SK-N-MC (cell line): Measurements from ENCODE around the gene RAB41.
"Not testable (repeated sequence)": the region's sequence is repeated elsewhere in the genome, so short reads cannot be mapped to it uniquely, and the experiment has no call there.

ENCODE experiments used
- DNase-seq: peaks from one replicate; pipeline ENCODE4 v3.0.0-alpha.2; 2011; ENCODE audit warnings: low read depth, low spot score
- H3K27ac ChIP-seq: fragments of 200-600 bp; sonication (generic); 2 replicates; pipeline ENCODE4 v1.5.1; 2016; ENCODE audit warnings: mixed run types
- H3K36me3 ChIP-seq: fragments of 200-600 bp; sonication (generic); 2 replicates; pipeline ENCODE4 v1.6.1; 2017; ENCODE audit warnings: antibody characterized with exemption, low read length, mixed read lengths; ENCODE audit not compliant: insufficient read depth
- H3K4me3 ChIP-seq: fragments of 200-600 bp; sonication (generic); 2 replicates; pipeline ENCODE4 v1.5.1; 2016
- H3K9ac ChIP-seq: fragments of 200-600 bp; sonication (generic); 2 replicates; pipeline ENCODE4 v1.8.0; 2017; ENCODE audit warnings: mixed run types, mixed read lengths; ENCODE audit not compliant: insufficient read length
- H3K9me3 ChIP-seq: fragments of 200-600 bp; sonication (generic); 2 replicates; pipeline ENCODE4 v1.6.1; 2017; ENCODE audit warnings: low read depth, mild to moderate bottlenecking, antibody characterized with exemption, low read length, moderate library complexity, mixed read lengths
- EZH2 ChIP-seq: fragments of 200-600 bp; sonication (generic); IDR thresholded peaks from one replicate; pipeline ENCODE4 v1.6.1; 2017; ENCODE audit warnings: antibody characterized with exemption
- FOXP2 ChIP-seq: optimal IDR thresholded peaks from 2 replicates; pipeline ENCODE3; 2011; ENCODE audit warnings: mild to moderate bottlenecking, moderate library complexity; ENCODE audit not compliant: insufficient read depth; ENCODE audit errors: extremely low read length, control extremely low read depth
- POLR2AphosphoS5 ChIP-seq: IDR thresholded peaks from 2 replicates; pipeline ENCODE4 v1.6.1; 2012; ENCODE audit warnings: mild to moderate bottlenecking, low read depth, low read length, borderline replicate concordance

Gene RAB41

GRCh38 chrX:70254063-70254400, 27.9 kb upstream of the RAB41 start:
- H3K9me3 ChIP-seq = no peaks in the 10 kb centered on the region
- no peaks in the 10 kb centered on the region for H3K36me3 ChIP-seq
- TF ChIP-seq POLR2AphosphoS5 (no peak), FOXP2 (no peak), EZH2 (no peak)
- H3K9ac ChIP-seq = no peak overlapping the region
- H3K27ac ChIP-seq = no peak overlapping the region
- DNase-seq = no peak
- H3K4me3 ChIP-seq = no peak overlapping the region

GRCh38 chrX:70254909-70255308, 27.1 kb upstream of the RAB41 start:
- H3K4me3 ChIP-seq = no peak overlapping the region
- DNase-seq = no peak
- TF ChIP-seq FOXP2 (no peak), POLR2AphosphoS5 (no peak), EZH2 (no peak)
- H3K9me3 ChIP-seq = no peaks in the 10 kb centered on the region
- no peak overlapping the region for H3K9ac ChIP-seq
- no peaks in the 10 kb centered on the region for H3K36me3 ChIP-seq
- no peak overlapping the region for H3K27ac ChIP-seq

GRCh38 chrX:70255452-70255851, 26.5 kb upstream of the RAB41 start:
- Histone ChIP-seq H3K9ac (no peak overlapping the region), H3K27ac (no peak overlapping the region), H3K36me3 (no peaks in the 10 kb centered on the region), H3K9me3 (no peaks in the 10 kb centered on the region), H3K4me3 (no peak overlapping the region)
- TF ChIP-seq FOXP2 = no peak
- TF ChIP-seq EZH2 = no peak
- no peak for TF ChIP-seq POLR2AphosphoS5
- DNase-seq = no peak

GRCh38 chrX:70257423-70258288, 24.3 kb upstream of the RAB41 start:
- TF ChIP-seq EZH2 (no peak), FOXP2 (no peak), POLR2AphosphoS5 (no peak)
- no peaks in the 10 kb centered on the region for H3K9me3 ChIP-seq
- no peak overlapping the region for H3K9ac ChIP-seq
- no peaks in the 10 kb centered on the region for H3K36me3 ChIP-seq
- H3K27ac ChIP-seq = no peak overlapping the region
- no peak for DNase-seq
- H3K4me3 ChIP-seq = no peak overlapping the region

- no peaks in the 10 kb centered on the region for H3K9me3 ChIP-seq
- DNase-seq = no peak
Measured at GRCh38 chrX:70260104-70260503, 21.9 kb upstream of the RAB41 start, which contains the start of gene P2RY4. Gene P2RY4 (minus strand): TSS chrX:70260204. CDS start chrX:70259624, 580 bp downstream.

GRCh38 chrX:70262952-70263567, 18.9 kb upstream of the RAB41 start:
- no peak overlapping the region for H3K9ac ChIP-seq
- H3K4me3 ChIP-seq = no peak overlapping the region
- no peak for TF ChIP-seq FOXP2
- no peak for TF ChIP-seq POLR2AphosphoS5
- no peak for TF ChIP-seq EZH2
- no peak for DNase-seq
- no peaks in the 10 kb centered on the region for H3K9me3 ChIP-seq
- no peak overlapping the region for H3K27ac ChIP-seq
- H3K36me3 ChIP-seq = no peaks in the 10 kb centered on the region

More at GRCh38 chrX:70260104-70260503, 21.9 kb upstream of the RAB41 start, which contains the start of gene P2RY4:
- no peak within 1 kb of the TSS for H3K27ac ChIP-seq
- no peaks in the 10 kb centered on the region for H3K36me3 ChIP-seq
- no peak within 1 kb of the TSS for H3K4me3 ChIP-seq
- no peak within 1 kb of the TSS for H3K9ac ChIP-seq
- TF ChIP-seq EZH2 = no peak
- TF ChIP-seq FOXP2 = no peak
- no peak for TF ChIP-seq POLR2AphosphoS5

- H3K4me3 ChIP-seq = no peak overlapping the region
- H3K9me3 ChIP-seq = no peaks in the 10 kb centered on the region
- no peak overlapping the region for H3K27ac ChIP-seq
- no peaks in the 10 kb centered on the region for H3K36me3 ChIP-seq
- DNase-seq = no peak
- H3K9ac ChIP-seq = no peak overlapping the region
- TF ChIP-seq POLR2AphosphoS5 (no peak), EZH2 (no peak), FOXP2 (no peak)
Measured at GRCh38 chrX:70264784-70265183, 17.2 kb upstream of the RAB41 start.

- no peaks in the 10 kb centered on the region for H3K9me3 ChIP-seq
- no peak for TF ChIP-seq EZH2
- TF ChIP-seq FOXP2 = no peak
- no peak for TF ChIP-seq POLR2AphosphoS5
- no peak for DNase-seq
- H3K4me3 ChIP-seq = no peak within 1 kb of the TSS
- H3K36me3 ChIP-seq = no peaks in the 10 kb centered on the region
- no peak within 1 kb of the TSS for H3K27ac ChIP-seq
- no peak within 1 kb of the TSS for H3K9ac ChIP-seq
Measured at GRCh38 chrX:70268034-70268433, 13.9 kb upstream of the RAB41 start, which contains the start of gene ARR3. Gene ARR3 (plus strand): TSS chrX:70268334. CDS start chrX:70269386, 1,052 bp downstream.

- not testable (repeated sequence) for H3K4me3 ChIP-seq, H3K27ac ChIP-seq, H3K36me3 ChIP-seq, H3K9me3 ChIP-seq, H3K9ac ChIP-seq, DNase-seq
Measured at GRCh38 chrX:70274029-70274428, 7.9 kb upstream of the RAB41 start.
